Measurements from ENCODE around the gene EXOC4.

EXOC4 gene

DNA sequence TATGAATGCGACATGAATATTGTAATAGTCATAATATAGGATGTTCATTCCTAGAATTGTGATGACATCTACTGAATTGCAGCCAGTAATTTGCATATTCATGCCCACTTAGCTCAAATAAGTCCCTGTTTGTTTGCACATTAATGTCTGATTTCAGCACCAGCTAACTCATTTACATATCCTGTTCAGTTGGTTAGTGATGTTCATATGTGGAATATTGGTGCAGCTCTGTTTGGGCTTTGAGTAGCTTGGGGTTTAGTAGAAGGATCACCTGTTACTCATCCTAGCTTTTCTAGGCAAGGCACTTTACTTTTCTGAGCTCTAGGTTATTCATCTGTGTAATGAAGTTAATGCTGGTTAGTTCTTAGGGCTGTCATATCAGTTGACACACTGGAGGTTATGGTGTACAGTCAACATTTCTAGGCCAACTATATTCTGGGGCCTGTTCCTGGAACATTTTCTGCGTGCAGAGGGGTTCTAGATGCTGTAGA is 238.4 kb downstream of the EXOC4 start:
- TF ChIP-seq, protein P1, sequence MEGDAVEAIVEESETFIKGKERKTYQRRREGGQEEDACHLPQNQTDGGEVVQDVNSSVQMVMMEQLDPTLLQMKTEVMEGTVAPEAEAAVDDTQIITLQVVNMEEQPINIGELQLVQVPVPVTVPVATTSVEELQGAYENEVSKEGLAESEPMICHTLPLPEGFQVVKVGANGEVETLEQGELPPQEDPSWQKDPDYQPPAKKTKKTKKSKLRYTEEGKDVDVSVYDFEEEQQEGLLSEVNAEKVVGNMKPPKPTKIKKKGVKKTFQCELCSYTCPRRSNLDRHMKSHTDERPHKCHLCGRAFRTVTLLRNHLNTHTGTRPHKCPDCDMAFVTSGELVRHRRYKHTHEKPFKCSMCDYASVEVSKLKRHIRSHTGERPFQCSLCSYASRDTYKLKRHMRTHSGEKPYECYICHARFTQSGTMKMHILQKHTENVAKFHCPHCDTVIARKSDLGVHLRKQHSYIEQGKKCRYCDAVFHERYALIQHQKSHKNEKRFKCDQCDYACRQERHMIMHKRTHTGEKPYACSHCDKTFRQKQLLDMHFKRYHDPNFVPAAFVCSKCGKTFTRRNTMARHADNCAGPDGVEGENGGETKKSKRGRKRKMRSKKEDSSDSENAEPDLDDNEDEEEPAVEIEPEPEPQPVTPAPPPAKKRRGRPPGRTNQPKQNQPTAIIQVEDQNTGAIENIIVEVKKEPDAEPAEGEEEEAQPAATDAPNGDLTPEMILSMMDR (IDR thresholded peaks at IDR 0.05), result no peak

DNA sequence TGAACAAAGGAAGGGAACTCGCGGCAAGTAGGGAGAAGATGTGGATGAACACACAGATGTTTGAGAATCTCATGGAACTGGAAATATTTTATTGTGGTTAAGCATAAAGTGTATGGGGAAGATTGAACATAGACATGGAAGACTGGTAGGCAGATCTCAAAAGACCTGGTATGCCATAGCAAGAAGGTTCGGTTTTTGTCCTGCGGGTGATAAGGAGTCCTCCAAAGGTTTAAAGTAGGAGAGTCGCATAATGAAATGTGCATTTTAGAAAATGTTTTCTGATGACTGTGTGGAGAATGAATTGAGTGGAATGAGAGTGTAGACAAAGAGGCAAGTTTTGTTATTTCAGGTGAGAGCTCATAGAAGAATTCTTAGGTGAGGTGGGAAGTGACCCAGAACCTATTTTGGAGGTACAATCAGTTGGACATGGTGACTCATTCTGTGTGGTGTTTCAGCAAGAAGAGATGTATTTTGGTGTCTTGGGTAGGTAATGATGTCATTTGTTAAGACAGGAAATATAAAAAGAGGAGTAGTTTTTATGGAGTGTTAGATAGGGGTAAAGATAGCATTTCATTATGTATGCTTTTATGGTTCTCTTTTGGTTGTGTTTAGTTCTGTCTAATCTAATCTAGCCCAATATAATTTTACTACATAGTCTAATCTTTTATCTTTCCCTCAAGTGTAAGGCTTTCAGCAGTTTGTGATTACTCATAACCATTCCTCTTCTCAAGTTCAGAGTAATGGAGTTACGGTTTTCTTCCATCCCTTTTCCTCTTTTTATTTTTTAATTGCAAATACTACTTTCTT is 239.2 kb downstream of the EXOC4 start:
- TF ChIP-seq, protein P1 (IDR thresholded peaks at IDR 0.05), result no peak

DNA sequence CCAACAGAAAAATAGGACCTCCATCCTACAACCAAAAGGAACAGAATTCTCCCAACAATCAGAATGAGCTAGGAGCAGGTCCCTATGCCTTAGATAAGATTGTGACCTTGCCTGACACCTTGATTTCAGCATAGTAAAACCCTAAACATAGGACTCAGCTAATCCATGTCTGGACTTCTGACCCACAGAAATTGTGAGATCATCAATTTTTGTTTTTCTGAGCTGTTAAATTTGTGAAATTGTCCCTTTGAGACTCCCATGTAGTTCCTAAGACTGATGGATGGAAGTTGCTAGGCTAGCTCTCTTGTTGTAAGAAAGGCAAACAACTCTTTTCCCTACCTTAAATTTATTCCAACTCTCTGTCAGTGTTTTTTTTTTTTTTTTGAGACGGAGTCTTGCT is 244.2 kb downstream of the EXOC4 start:
- TF ChIP-seq, protein P1 (IDR thresholded peaks at IDR 0.05), result no peak

DNA sequence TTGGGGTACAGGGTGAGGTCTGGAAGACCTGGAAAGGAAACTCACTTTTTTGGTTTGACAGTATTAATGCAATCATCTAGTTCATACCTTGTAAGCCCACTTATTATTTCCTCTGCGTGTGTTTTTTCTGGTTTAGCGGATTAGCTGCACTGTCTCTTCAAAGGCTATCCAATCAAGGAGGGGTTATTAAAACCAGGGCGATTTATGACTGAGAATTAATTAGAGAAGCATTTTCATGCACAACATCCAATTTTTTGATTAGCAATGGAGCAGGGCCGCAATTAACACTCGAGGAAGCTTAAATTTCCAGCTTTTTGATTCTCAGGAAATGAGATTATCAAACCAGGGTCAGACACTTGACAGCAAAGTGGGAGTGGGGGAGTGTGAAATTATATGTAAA is 248.9 kb downstream of the EXOC4 start:
- TF ChIP-seq, protein P1 (IDR thresholded peaks at IDR 0.05), result no peak

DNA sequence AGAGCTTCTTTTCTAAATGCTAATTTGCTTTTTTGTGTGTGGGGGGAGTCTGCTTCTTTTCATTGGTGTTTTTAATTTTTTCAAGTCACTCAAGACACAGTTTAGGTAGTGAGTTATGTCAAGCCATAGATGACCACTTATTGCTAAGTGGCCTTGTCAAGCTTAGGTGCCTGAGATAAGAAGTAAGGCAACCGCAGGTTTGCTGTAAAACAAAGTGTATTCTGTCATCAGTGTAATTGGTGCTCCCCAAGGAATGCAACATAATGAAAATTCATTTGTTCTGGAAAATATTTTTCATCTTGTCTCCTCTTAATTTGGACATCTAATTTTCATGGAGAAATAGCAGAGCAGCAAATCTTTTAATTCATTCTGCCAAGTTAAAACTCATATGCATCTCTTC is 249.6 kb downstream of the EXOC4 start:
- TF ChIP-seq, protein P1 (IDR thresholded peaks at IDR 0.05), result no peak

DNA sequence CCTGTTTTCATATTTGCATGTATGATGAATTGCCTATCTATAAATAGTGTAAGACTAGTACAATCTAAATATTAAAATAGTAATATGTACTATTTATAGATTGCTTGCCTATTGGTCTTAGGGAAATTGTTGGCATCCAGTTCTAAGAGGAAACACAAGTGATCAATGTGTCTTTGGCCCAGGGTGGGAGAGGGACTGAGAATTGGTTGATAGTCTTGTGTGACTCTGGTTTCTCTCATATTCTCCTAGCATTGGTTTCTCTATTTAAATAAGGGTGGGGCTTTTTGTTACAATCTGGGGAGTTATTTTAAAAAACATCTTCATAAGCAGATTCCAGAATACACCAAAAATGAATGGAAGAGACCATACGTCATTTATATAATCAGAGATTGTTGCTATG is 250.1 kb downstream of the EXOC4 start:
- TF ChIP-seq, protein P1 (IDR thresholded peaks at IDR 0.05), result no peak

DNA sequence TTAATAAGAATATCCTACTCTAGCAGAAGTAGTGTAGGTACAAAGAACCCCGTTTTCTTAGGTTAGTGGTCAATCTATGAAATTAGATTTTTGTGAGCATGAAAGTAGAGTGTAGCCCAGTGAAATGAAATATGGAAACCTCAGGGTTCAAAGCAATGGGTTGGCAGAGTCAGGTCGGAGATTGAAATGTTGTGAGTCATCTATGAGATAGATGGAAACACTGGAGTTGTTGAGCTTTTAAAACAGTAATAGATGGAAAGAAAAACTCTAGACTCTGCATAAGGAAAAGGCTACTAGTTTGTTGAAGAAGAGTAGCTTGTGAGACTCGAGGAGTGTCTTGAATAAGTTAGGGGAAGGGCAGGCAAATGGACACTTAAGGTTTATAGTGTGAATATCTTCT is 251.9 kb downstream of the EXOC4 start:
- TF ChIP-seq, protein P1 (IDR thresholded peaks at IDR 0.05), result no peak

All from LNCAP (cell line).